ENCODE measurements around the gene PICALM. TPM values are rescaled to one million over a fixed set of nuclear protein-coding genes. Genes with fewer than 3 reads are reported as not detected.
A peak's percentile ranks its signal among the peaks of the same experiment; 100 is the strongest.

Gene PICALM
- total and polyA plus RNA-seq, 2 donors (not counting 3 experiments of a cell fraction or from before 2014, with no cell fraction given), result 181 to 202 TPM

- intact Hi-C loops (cut with micrococcal nuclease), result no loop called here
- peak; percentile 55 for FAIRE-seq
These were observed 21.5 kb downstream of the PICALM start for GRCh38 chr11:86047275-86047991.

More at GRCh38 chr11:86047275-86047991, 21.5 kb downstream of the PICALM start:
- ChIA-PET POLR2A (no interaction called here), CTCF (no interaction called here)
- BruUV-seq (replicated peaks), result no TSS peak
- dilution Hi-C loops (cut with MboI; ENCODE audit: extremely low pct_ligation_motif_present, low sequenced_read_pairs), result loop anchor here (25.0 kb wide), 1 partner anchor 165 kb away; no protein-coding TSS in a partner anchor
- peaks cover 7% of the 10 kb centered on the region for H3K4me1 ChIP-seq (ENCODE audit: control insufficient read depth, extremely low read depth, insufficient read depth, low read length)
- no peaks in the 10 kb centered on the region for H3K36me3 ChIP-seq (ENCODE audit: control insufficient read depth in 2 of 2, extremely low read depth in 1 of 2, insufficient read depth in 2 of 2, low read length in 2 of 2)
- TF ChIP-seq POLR2AphosphoS5 (IDR thresholded peaks at IDR 0.05; ENCODE audit: insufficient read depth, low read depth, low read length) (no peak), EZH2 (IDR thresholded peaks at IDR 0.05; ENCODE audit: borderline replicate concordance, low read depth, low read length, severe bottlenecking) (no peak), GATA2 (IDR thresholded peaks at IDR 0.05; ENCODE audit: insufficient read depth, insufficient read length, low read depth, low read length) (no peak), JUN (IDR thresholded peaks at IDR 0.05; ENCODE audit: borderline replicate concordance, insufficient read depth, insufficient read length, low read depth) (no peak), MYC (IDR thresholded peaks at IDR 0.05; ENCODE audit: low read depth, low read length) (no peak), FOS (IDR thresholded peaks at IDR 0.05; ENCODE audit: borderline replicate concordance, insufficient read depth, low read length) (no peak), POLR2A (IDR thresholded peaks at IDR 0.05; ENCODE audit: low read depth, low read length) (no peak)
- TF ChIP-seq, protein P1, sequence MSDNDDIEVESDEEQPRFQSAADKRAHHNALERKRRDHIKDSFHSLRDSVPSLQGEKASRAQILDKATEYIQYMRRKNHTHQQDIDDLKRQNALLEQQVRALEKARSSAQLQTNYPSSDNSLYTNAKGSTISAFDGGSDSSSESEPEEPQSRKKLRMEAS (IDR thresholded peaks at IDR 0.05; ENCODE audit: insufficient read depth, insufficient read length), result no peak
- TF ChIP-seq, protein P2, sequence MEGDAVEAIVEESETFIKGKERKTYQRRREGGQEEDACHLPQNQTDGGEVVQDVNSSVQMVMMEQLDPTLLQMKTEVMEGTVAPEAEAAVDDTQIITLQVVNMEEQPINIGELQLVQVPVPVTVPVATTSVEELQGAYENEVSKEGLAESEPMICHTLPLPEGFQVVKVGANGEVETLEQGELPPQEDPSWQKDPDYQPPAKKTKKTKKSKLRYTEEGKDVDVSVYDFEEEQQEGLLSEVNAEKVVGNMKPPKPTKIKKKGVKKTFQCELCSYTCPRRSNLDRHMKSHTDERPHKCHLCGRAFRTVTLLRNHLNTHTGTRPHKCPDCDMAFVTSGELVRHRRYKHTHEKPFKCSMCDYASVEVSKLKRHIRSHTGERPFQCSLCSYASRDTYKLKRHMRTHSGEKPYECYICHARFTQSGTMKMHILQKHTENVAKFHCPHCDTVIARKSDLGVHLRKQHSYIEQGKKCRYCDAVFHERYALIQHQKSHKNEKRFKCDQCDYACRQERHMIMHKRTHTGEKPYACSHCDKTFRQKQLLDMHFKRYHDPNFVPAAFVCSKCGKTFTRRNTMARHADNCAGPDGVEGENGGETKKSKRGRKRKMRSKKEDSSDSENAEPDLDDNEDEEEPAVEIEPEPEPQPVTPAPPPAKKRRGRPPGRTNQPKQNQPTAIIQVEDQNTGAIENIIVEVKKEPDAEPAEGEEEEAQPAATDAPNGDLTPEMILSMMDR (IDR thresholded peaks at IDR 0.05; ENCODE audit: extremely low read depth in 1 of 2, insufficient read depth in 1 of 2, low read depth in 1 of 2, low read length in 2 of 2), result no peak
- no peak overlapping the region for H3K9ac ChIP-seq (replicated peaks; ENCODE audit: extremely low read depth, insufficient read depth, low read length)
- H3K27ac ChIP-seq (ENCODE audit: insufficient read depth, low read depth, low read length), result no peak overlapping the region
- H4K20me1 ChIP-seq (replicated peaks; ENCODE audit: control insufficient read depth, extremely low read depth, insufficient read depth, low read length), result peaks cover 26% of the 10 kb centered on the region
- H3K4me2 ChIP-seq (ENCODE audit: insufficient read depth, low read length), result no peak overlapping the region
- no peaks in the 10 kb centered on the region for H3K9me1 ChIP-seq (replicated peaks; ENCODE audit: control insufficient read depth, extremely low read depth, insufficient read depth, low read length)
- H3K4me3 ChIP-seq (replicated peaks in 1 of 3; ENCODE audit: insufficient read depth in 1 of 3, low read depth in 1 of 3, low read length in 3 of 3), result no peak overlapping the region
- no peak for DNase-seq (ENCODE audit: low read depth, low spot score)
- no peaks in the 10 kb centered on the region for H3K9me3 ChIP-seq (replicated peaks; ENCODE audit: control insufficient read depth, insufficient read depth, low read length)
- no peak overlapping the region for H2AFZ ChIP-seq (ENCODE audit: low read depth, low read length)
- H3K79me2 ChIP-seq (ENCODE audit: control insufficient read depth, insufficient read depth, low read length), result peaks cover 100% of the 10 kb centered on the region
- H3K27me3 ChIP-seq (ENCODE audit: control insufficient read depth in 2 of 2, insufficient read depth in 2 of 2, low read length in 2 of 2), result no peaks in the 10 kb centered on the region

Data from endothelial cell of umbilical vein (primary cell).